B cell (primary cell): ENCODE results near the gene DHX8. TPM values are rescaled to one million over a fixed set of nuclear protein-coding genes. Genes with fewer than 3 reads are reported as not detected.
"Not testable (repeated sequence)": the region's sequence is repeated elsewhere in the genome, so short reads cannot be mapped to it uniquely, and the experiment has no call there.

Source experiments
- ATAC-seq: fragments of 200-7000 bp; cut with Tn5 transposase; one replicate; pipeline ENCODE4 v1.10.0; 2021; ENCODE audit warnings: low read depth, mild to moderate bottlenecking, moderate number of reproducible peaks, moderate library complexity
- CTCF ChIA-PET: fragments of 350-600 bp; sonication (Branson Sonifier 250); formaldehyde crosslinking; loops from one replicate; lab custom pipeline; 2021; ENCODE audit warnings: antibody characterized with exemption, inconsistent platforms; lab: Charles Lee
- POLR2A ChIA-PET: fragments of 350-600 bp; sonication (Branson Sonifier 250); formaldehyde crosslinking; loops from one replicate; lab custom pipeline; 2021; ENCODE audit warnings: antibody characterized with exemption; lab: Charles Lee
- DNase-seq: peaks from one replicate; pipeline ENCODE4 v3.0.0; 2013
- H2AFZ ChIP-seq: 2 replicates; pipeline ENCODE4 v1.6.1; 2012; ENCODE audit warnings: mild to moderate bottlenecking, low read depth, low read length; ENCODE audit not compliant: insufficient read depth, poor library complexity, severe bottlenecking
- H3K27ac ChIP-seq, 2 donors: 1 replicate in 1 of 2; 2 replicates in 1 of 2; pipeline ENCODE4 v1.5.1; 2012 to 2013; ENCODE audit warnings: low read length in 2 of 2, mild to moderate bottlenecking in 2 of 2, moderate library complexity in 1 of 2
- H3K27me3 ChIP-seq, 4 experiments: fragments of 200-600 bp in 1 of 4; sonication (generic) in 1 of 4; replicated peaks in 1 of 4; 1 replicate in 2 of 4; 2 replicates in 2 of 4; pipeline versions ENCODE4 v1.6.1 to v1.7.0; 2013 to 2016; ENCODE audit warnings: low read length in 3 of 4, mild to moderate bottlenecking in 2 of 4, mixed read lengths in 1 of 4, moderate library complexity in 1 of 4; ENCODE audit not compliant: insufficient read depth in 4 of 4, control insufficient read depth in 3 of 4; ENCODE audit errors: control extremely low read depth in 1 of 4
- H3K36me3 ChIP-seq, 2 experiments: replicated peaks in 1 of 2; 1 replicate in 1 of 2; 2 replicates in 1 of 2; pipeline versions ENCODE4 v1.6.1 to v1.7.1; 2013; ENCODE audit warnings: low read length in 1 of 2; ENCODE audit not compliant: insufficient read depth in 2 of 2, control insufficient read depth in 1 of 2; ENCODE audit errors: control extremely low read depth in 1 of 2, extremely low read depth in 1 of 2
- H3K4me1 ChIP-seq, 2 donors: fragments of 200-600 bp in 1 of 2; sonication (generic) in 1 of 2; 1 replicate in 1 of 2; 2 replicates in 1 of 2; pipeline versions ENCODE4 v1.5.1 to v1.6.1; 2013 to 2017; ENCODE audit warnings: low read length in 2 of 2; ENCODE audit not compliant: control insufficient read depth in 2 of 2, insufficient read depth in 2 of 2
- H3K4me2 ChIP-seq: replicated peaks from 2 replicates; pipeline ENCODE3; 2012; ENCODE audit warnings: mild to moderate bottlenecking, low read depth, low read length; ENCODE audit not compliant: poor library complexity, severe bottlenecking
- H3K4me3 ChIP-seq, 5 experiments: fragments of 200-600 bp in 1 of 5; sonication (generic) in 1 of 5; 1 replicate in 3 of 5; 2 replicates in 2 of 5; pipeline versions ENCODE4 v1.5.1 to v1.7.0; 2011 to 2016; ENCODE audit warnings: low read length in 4 of 5, mild to moderate bottlenecking in 4 of 5, low read depth in 2 of 5, control low read depth in 1 of 5, moderate library complexity in 1 of 5; ENCODE audit not compliant: insufficient read depth in 1 of 5; ENCODE audit errors: control extremely low read depth in 1 of 5, extremely low read depth in 1 of 5
- H3K79me2 ChIP-seq: fragments of 200-600 bp; sonication (generic); one replicate; pipeline ENCODE4 v1.6.0; 2016; ENCODE audit warnings: low read length; ENCODE audit not compliant: control insufficient read depth, insufficient read depth
- H3K9ac ChIP-seq: fragments of 200-600 bp; sonication (generic); 2 replicates; pipeline ENCODE4 v1.6.1; 2017; ENCODE audit warnings: mild to moderate bottlenecking, low read length, moderate library complexity
- H3K9me3 ChIP-seq, 3 donors: one replicate each; pipeline versions ENCODE4 v1.6.1 to v1.7.1; 2013; ENCODE audit warnings: low read length in 2 of 3; ENCODE audit not compliant: control insufficient read depth in 2 of 3, insufficient read depth in 1 of 3; ENCODE audit errors: control extremely low read depth in 1 of 3
- H4K20me1 ChIP-seq: 2 replicates; pipeline ENCODE4 v1.6.0; 2012; ENCODE audit warnings: mild to moderate bottlenecking, low read length; ENCODE audit not compliant: insufficient read depth, control insufficient read depth, poor library complexity, severe bottlenecking
- H3K27ac Mint-ChIP-seq: one replicate; pipeline ENCODE4 v1.8.0; 2021; ENCODE audit warnings: mixed read lengths
- H3K27me3 Mint-ChIP-seq: one replicate; pipeline ENCODE4 v1.8.0; 2021; ENCODE audit warnings: mixed read lengths
- H3K4me1 Mint-ChIP-seq: one replicate; pipeline ENCODE4 v1.8.0; 2021; ENCODE audit warnings: mixed read lengths
- H3K4me3 Mint-ChIP-seq: one replicate; pipeline ENCODE4 v1.8.0; 2021; ENCODE audit warnings: mixed read lengths
- H3K9me3 Mint-ChIP-seq: one replicate; pipeline ENCODE4 v1.8.0; 2022; ENCODE audit warnings: mixed read lengths; ENCODE audit not compliant: insufficient read depth
- WGBS: methylation state at CpG from one replicate; pipeline ENCODE4 v1.1.5; 2013; ENCODE audit warnings: missing lambda C conversion rate; ENCODE audit not compliant: insufficient coverage; 5-methylcytosine and 5-hydroxymethylcytosine counted together
- intact Hi-C: fragments of 100-400 bp; cut with micrococcal nuclease; formaldehyde crosslinking; loops from one replicate; pipeline ENCODE4 v1.10.0; 2022
- polyA plus RNA-seq: library from polyadenylated mRNA; depleted of rRNA; stranded (reverse); fragments of >200 nt; gene quantifications from 2 replicates; pipeline ENCODE4 v1.2.3, GENCODE V29; 2012
- total RNA-seq, 2 donors: library from RNA; stranded (reverse); fragments of 120-200 nt in 1 of 2; gene quantifications; 1 replicate in 1 of 2; 2 replicates in 1 of 2; pipeline versions ENCODE4 v1.2.3 to v1.2.4, GENCODE V29; 2013 to 2022

Gene DHX8
- total and polyA plus RNA-seq, 2 donors (not counting 1 experiment from before 2014, with no cell fraction given) = 17.9 to 63.3 TPM

- H3K4me1 ChIP-seq, CTCF ChIA-PET, H3K9me3 ChIP-seq, ATAC-seq, H3K9ac ChIP-seq, H3K27ac ChIP-seq, H3K27ac Mint-ChIP-seq, intact Hi-C loops, POLR2A ChIA-PET, H3K27me3 ChIP-seq, H3K4me2 ChIP-seq, H3K27me3 Mint-ChIP-seq, H3K79me2 ChIP-seq, H3K9me3 Mint-ChIP-seq, H4K20me1 ChIP-seq, H3K4me1 Mint-ChIP-seq, DNase-seq, H3K4me3 ChIP-seq, H2AFZ ChIP-seq, H3K4me3 Mint-ChIP-seq: not testable (repeated sequence)
- WGBS = 71% methylated on average over 1 of the region's 7 CpGs
- H3K36me3 ChIP-seq = peaks cover 3 to 76% of the 10 kb centered on the region in 2 experiments
Observed at GRCh38 chr17:43509440-43509839, 25.7 kb downstream of the DHX8 start.

- H3K4me1 Mint-ChIP-seq, H3K9me3 ChIP-seq, CTCF ChIA-PET, H3K9ac ChIP-seq, H3K27ac Mint-ChIP-seq, H3K4me2 ChIP-seq, H3K4me3 Mint-ChIP-seq, H3K79me2 ChIP-seq, H3K9me3 Mint-ChIP-seq, H3K27me3 Mint-ChIP-seq, H3K27me3 ChIP-seq, ATAC-seq, H3K27ac ChIP-seq, DNase-seq, H2AFZ ChIP-seq, H4K20me1 ChIP-seq, H3K4me3 ChIP-seq, H3K4me1 ChIP-seq, intact Hi-C loops: not testable (repeated sequence)
- POLR2A ChIA-PET = interaction anchor here (0.6 kb wide), 1 partner anchor 27 kb away, joined by 7 read pairs; the partner anchor contains the start of gene DHX8
- peaks cover 3 to 78% of the 10 kb centered on the region in 2 experiments for H3K36me3 ChIP-seq
- 100% methylated on average over 2 of the region's 3 CpGs for WGBS
Observed at GRCh38 chr17:43511199-43511598, 27.4 kb downstream of the DHX8 start.
